ENCODE data around the gene FILIP1L. TPM values are rescaled to one million over a fixed set of nuclear protein-coding genes. Genes with fewer than 3 reads are reported as not detected.

FILIP1L gene
- total and polyA plus RNA-seq, 2 of the 8 experiments (the other 6 are each of a cell fraction or from before 2014, with no cell fraction given), result 0.06 to 0.09 TPM

- TF ChIP-seq CHD1 (IDR thresholded peaks at IDR 0.05; ENCODE audit: low read depth, low read length) (no peak), CTCF (IDR thresholded peaks at IDR 0.05; ENCODE audit: control extremely low read depth in 1 of 3, insufficient read depth in 1 of 3, low read depth in 1 of 3, low read length in 3 of 3) (no peak), POLR2A (IDR thresholded peaks at IDR 0.05; ENCODE audit: control extremely low read depth in 1 of 2, low read depth in 2 of 2, low read length in 2 of 2) (no peak)
These were observed 304.7 kb downstream of the FILIP1L start (continued) for GRCh38 chr3:99809565-99809964.

All from H1 (cell line).